BE2C (cell line): Measurements from ENCODE around the gene MAP6D1. TPM values are rescaled to one million over a fixed set of nuclear protein-coding genes. Genes with fewer than 3 reads are reported as not detected.

Experiments used
- DNase-seq: peaks from one replicate; pipeline ENCODE4 v3.0.0-alpha.2; 2020
- H3K27me3 ChIP-seq: fragments of 250-450 bp; sonication (Bioruptor Pico); 2 replicates; pipeline ENCODE4 v1.5.1; 2020; ENCODE audit warnings: mild to moderate bottlenecking
- H3K36me3 ChIP-seq: fragments of 250-450 bp; sonication (Bioruptor Pico); 2 replicates; pipeline ENCODE4 v1.5.1; 2020; ENCODE audit warnings: mild to moderate bottlenecking
- H3K4me1 ChIP-seq: fragments of 250-450 bp; sonication (Bioruptor Pico); 2 replicates; pipeline ENCODE4 v1.5.1; 2020
- H3K4me3 ChIP-seq: 2 replicates; pipeline ENCODE4 v1.5.1; 2011; ENCODE audit warnings: low read depth, low read length
- H3K9me3 ChIP-seq: fragments of 250-450 bp; sonication (Bioruptor Pico); 2 replicates; pipeline ENCODE4 v1.5.1; 2020
- CTCF ChIP-seq: IDR thresholded peaks from 2 replicates; pipeline ENCODE4 v1.5.1; 2012; ENCODE audit warnings: mild to moderate bottlenecking, low read depth, low read length
- polyA plus RNA-seq: library from polyadenylated mRNA; unstranded; fragments of >200 nt; gene quantifications from one replicate; pipeline ENCODE4 v1.2.1, GENCODE V29; 2012; ENCODE audit warnings: low read depth, missing spikeins; ENCODE audit not compliant: insufficient read length, insufficient read depth

MAP6D1 gene
- polyA plus RNA-seq = 1.9 TPM

- no peaks in the 10 kb centered on the region for H3K9me3 ChIP-seq
- H3K4me1 ChIP-seq = peaks cover 6% of the 10 kb centered on the region; the same call in 1 of the 2 replicates
- DNase-seq = peak; percentile 84
- peak within 1 kb of the TSS; percentile 75 for H3K4me3 ChIP-seq
- peak; percentile 52 for TF ChIP-seq CTCF
- H3K27me3 ChIP-seq = no peaks in the 10 kb centered on the region
- no peaks in the 10 kb centered on the region; the same call in 1 of the 2 replicates for H3K36me3 ChIP-seq
These were observed at the start of gene MAP6D1 for GRCh38 chr3:183825456-183826161. Gene MAP6D1 (minus strand): TSS chr3:183825577. CDS start chr3:183825547, 30 bp downstream.

GRCh38 chr3:183873914-183874313 is 48.5 kb upstream of the MAP6D1 start:
- Histone ChIP-seq H3K9me3 (no peaks in the 10 kb centered on the region), H3K27me3 (no peaks in the 10 kb centered on the region), H3K36me3 (peaks cover 23% of the 10 kb centered on the region), H3K4me1 (no peaks in the 10 kb centered on the region), H3K4me3 (no peak overlapping the region)
- DNase-seq = no peak
- TF ChIP-seq CTCF = no peak

- no peaks in the 10 kb centered on the region for H3K27me3 ChIP-seq
- no peaks in the 10 kb centered on the region for H3K4me1 ChIP-seq
- no peak for TF ChIP-seq CTCF
- no peak for DNase-seq
- no peak overlapping the region for H3K4me3 ChIP-seq
- H3K9me3 ChIP-seq = no peaks in the 10 kb centered on the region
- H3K36me3 ChIP-seq = peaks cover 23% of the 10 kb centered on the region
These were observed 46.2 kb upstream of the MAP6D1 start for GRCh38 chr3:183871541-183871940.

- no peaks in the 10 kb centered on the region for H3K4me1 ChIP-seq
- no peaks in the 10 kb centered on the region for H3K9me3 ChIP-seq
- no peaks in the 10 kb centered on the region for H3K27me3 ChIP-seq
- H3K4me3 ChIP-seq = no peak overlapping the region
- no peak for DNase-seq
- peaks cover 25% of the 10 kb centered on the region for H3K36me3 ChIP-seq
- no peak for TF ChIP-seq CTCF
These were observed 45.2 kb upstream of the MAP6D1 start for GRCh38 chr3:183870563-183870962.

- H3K27me3 ChIP-seq = no peaks in the 10 kb centered on the region
- no peaks in the 10 kb centered on the region for H3K9me3 ChIP-seq
- no peak for TF ChIP-seq CTCF
- no peaks in the 10 kb centered on the region for H3K4me1 ChIP-seq
- no peak for DNase-seq
- peaks cover 32% of the 10 kb centered on the region for H3K36me3 ChIP-seq
- no peak overlapping the region for H3K4me3 ChIP-seq
These were observed 43.4 kb upstream of the MAP6D1 start for GRCh38 chr3:183868796-183869195.

GRCh38 chr3:183862610-183863009 is 37.2 kb upstream of the MAP6D1 start:
- no peak for DNase-seq
- no peaks in the 10 kb centered on the region for H3K4me1 ChIP-seq
- TF ChIP-seq CTCF = no peak
- H3K27me3 ChIP-seq = no peaks in the 10 kb centered on the region
- peaks cover 63% of the 10 kb centered on the region for H3K36me3 ChIP-seq
- H3K9me3 ChIP-seq = no peaks in the 10 kb centered on the region
- H3K4me3 ChIP-seq = no peak overlapping the region
